Smooth muscle cell (in vitro differentiated cells): ENCODE measurements around the gene HPRT1. TPM values are rescaled to one million over a fixed set of nuclear protein-coding genes. Genes with fewer than 3 reads are reported as not detected.

Experiments used
- DNase-seq: peaks from one replicate; lab custom pipeline; 2025; ENCODE audit not compliant: unreplicated experiment; lab: John Stamatoyannopoulos, UW
- H2AFZ ChIP-seq: fragments of 200-600 bp; sonication (generic); 2 replicates; pipeline ENCODE4 v1.6.0; 2016; ENCODE audit warnings: antibody characterized with exemption, low read depth, mild to moderate bottlenecking
- H3F3A ChIP-seq: fragments of 200-600 bp; sonication (generic); 2 replicates; pipeline ENCODE4 v1.6.0; 2017; ENCODE audit warnings: antibody characterized with exemption, low read depth
- H3K27ac ChIP-seq: fragments of 200-600 bp; sonication (generic); 2 replicates; pipeline ENCODE4 v1.5.1; 2016; ENCODE audit warnings: low read depth, mild to moderate bottlenecking
- H3K27me3 ChIP-seq: fragments of 200-600 bp; sonication (generic); 2 replicates; pipeline ENCODE4 v1.6.1; 2016; ENCODE audit warnings: low read depth, mild to moderate bottlenecking
- H3K36me3 ChIP-seq: fragments of 200-600 bp; sonication (generic); 2 replicates; pipeline ENCODE4 v1.5.1; 2016; ENCODE audit warnings: low read depth
- H3K4me1 ChIP-seq: fragments of 200-600 bp; sonication (generic); 2 replicates; pipeline ENCODE4 v1.5.1; 2016; ENCODE audit warnings: low read depth
- H3K4me2 ChIP-seq: fragments of 200-600 bp; sonication (generic); 2 replicates; pipeline ENCODE4 v1.6.0; 2016; ENCODE audit warnings: mild to moderate bottlenecking
- H3K4me3 ChIP-seq: fragments of 200-600 bp; sonication (generic); 2 replicates; pipeline ENCODE4 v1.5.1; 2016; ENCODE audit warnings: mild to moderate bottlenecking
- H3K79me2 ChIP-seq: fragments of 200-600 bp; sonication (generic); 2 replicates; pipeline ENCODE4 v1.6.0; 2016; ENCODE audit warnings: low read depth, mild to moderate bottlenecking
- H3K9ac ChIP-seq: fragments of 200-600 bp; sonication (generic); 2 replicates; pipeline ENCODE4 v1.6.0; 2016; ENCODE audit warnings: low read depth
- H3K9me3 ChIP-seq: fragments of 200-600 bp; sonication (generic); replicated peaks from 2 replicates; pipeline ENCODE4 v1.5.1; 2016; ENCODE audit warnings: low read depth
- H4K20me1 ChIP-seq: fragments of 200-600 bp; sonication (generic); 2 replicates; pipeline ENCODE4 v1.6.0; 2016; ENCODE audit warnings: low read depth
- WGBS: methylation state at CpG from one replicate; pipeline ENCODE4 v1.1.7; 2016; ENCODE audit warnings: low lambda C conversion rate; 5-methylcytosine and 5-hydroxymethylcytosine counted together
- polyA plus RNA-seq: library from polyadenylated mRNA; unstranded; fragments of >200 nt; fragmentation: Nextera tagmentation; extraction: Ambion mirVana; gene quantifications from 2 replicates; pipeline ENCODE4 v1.2.1, GENCODE V29; 2016
- total RNA-seq: library from RNA; depleted of rRNA; stranded (reverse); fragments of >200 nt; gene quantifications from 2 replicates; pipeline ENCODE4 v1.2.3, GENCODE V29; 2014
- TF ChIP-seq, protein P1 (sequence below): fragments of 200-600 bp; sonication (generic); IDR thresholded peaks from 2 replicates; pipeline ENCODE4 v1.5.1; 2017; ENCODE audit warnings: borderline replicate concordance, mild to moderate bottlenecking, antibody characterized with exemption; ENCODE audit not compliant: insufficient read depth, poor library complexity, severe bottlenecking

The HPRT1 gene
- total and polyA plus RNA-seq, 2 experiments from 2014 or later = 12.6 to 16.2 TPM

DNA sequence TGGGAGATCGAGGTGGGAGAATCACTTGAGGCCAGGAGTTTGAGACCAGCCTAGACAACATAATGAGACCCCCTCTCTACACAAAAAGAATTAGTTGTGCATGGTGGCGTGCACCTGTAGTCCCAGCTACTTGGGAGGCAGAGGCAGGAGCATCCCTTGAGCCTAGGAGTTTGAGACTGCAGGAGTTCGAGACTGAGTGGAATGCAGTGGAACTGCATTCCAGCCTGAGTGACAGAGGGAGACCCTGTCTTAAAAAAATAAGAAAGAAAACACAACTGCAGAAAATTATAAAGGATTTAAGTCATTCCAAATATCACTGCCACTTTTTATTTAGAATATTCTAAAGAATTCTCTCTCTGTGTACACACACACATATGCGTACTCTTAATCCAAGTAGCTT, 18.4 kb downstream of the HPRT1 start:
- Histone ChIP-seq H3K9me3 (no peaks in the 10 kb centered on the region), H3K27ac (no peak overlapping the region), H3K4me1 (no peaks in the 10 kb centered on the region), H3K79me2 (no peaks in the 10 kb centered on the region), H3K4me2 (no peak overlapping the region), H3K36me3 (no peaks in the 10 kb centered on the region), H3K27me3 (no peaks in the 10 kb centered on the region), H3K9ac (no peak overlapping the region), H2AFZ (no peak overlapping the region), H3F3A (no peaks in the 10 kb centered on the region), H4K20me1 (no peaks in the 10 kb centered on the region), H3K4me3 (no peak overlapping the region)
- TF ChIP-seq, protein P1, sequence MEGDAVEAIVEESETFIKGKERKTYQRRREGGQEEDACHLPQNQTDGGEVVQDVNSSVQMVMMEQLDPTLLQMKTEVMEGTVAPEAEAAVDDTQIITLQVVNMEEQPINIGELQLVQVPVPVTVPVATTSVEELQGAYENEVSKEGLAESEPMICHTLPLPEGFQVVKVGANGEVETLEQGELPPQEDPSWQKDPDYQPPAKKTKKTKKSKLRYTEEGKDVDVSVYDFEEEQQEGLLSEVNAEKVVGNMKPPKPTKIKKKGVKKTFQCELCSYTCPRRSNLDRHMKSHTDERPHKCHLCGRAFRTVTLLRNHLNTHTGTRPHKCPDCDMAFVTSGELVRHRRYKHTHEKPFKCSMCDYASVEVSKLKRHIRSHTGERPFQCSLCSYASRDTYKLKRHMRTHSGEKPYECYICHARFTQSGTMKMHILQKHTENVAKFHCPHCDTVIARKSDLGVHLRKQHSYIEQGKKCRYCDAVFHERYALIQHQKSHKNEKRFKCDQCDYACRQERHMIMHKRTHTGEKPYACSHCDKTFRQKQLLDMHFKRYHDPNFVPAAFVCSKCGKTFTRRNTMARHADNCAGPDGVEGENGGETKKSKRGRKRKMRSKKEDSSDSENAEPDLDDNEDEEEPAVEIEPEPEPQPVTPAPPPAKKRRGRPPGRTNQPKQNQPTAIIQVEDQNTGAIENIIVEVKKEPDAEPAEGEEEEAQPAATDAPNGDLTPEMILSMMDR = no peak
- WGBS = 78% methylated on average over 4 of the region's 4 CpGs
- DNase-seq = no peak

DNA sequence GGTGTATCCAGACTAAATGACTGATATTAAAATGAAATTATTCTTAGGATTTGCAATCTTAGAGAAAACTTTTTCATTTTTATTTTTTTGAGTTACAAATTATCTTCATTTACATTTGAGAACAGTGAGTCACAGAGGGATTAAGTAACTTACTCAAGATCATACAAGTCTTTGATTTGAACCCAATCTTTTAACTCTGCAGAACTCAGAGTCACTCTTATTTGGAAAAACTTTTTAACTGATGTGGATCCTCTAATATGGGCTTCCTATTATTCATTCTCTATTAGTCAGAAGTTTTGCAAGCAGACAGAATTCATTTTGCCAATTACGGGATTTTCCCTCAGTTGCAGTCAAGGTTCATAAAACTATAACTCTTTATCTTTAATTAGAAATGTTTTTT, 20.1 kb downstream of the HPRT1 start:
- no peak overlapping the region for H3K9ac ChIP-seq
- H3K4me1 ChIP-seq = no peaks in the 10 kb centered on the region
- no peaks in the 10 kb centered on the region for H3F3A ChIP-seq
- TF ChIP-seq, protein P1 = no peak
- no peaks in the 10 kb centered on the region for H4K20me1 ChIP-seq
- H2AFZ ChIP-seq = no peak overlapping the region
- no peaks in the 10 kb centered on the region for H3K36me3 ChIP-seq
- H3K27me3 ChIP-seq = no peaks in the 10 kb centered on the region
- no peak overlapping the region for H3K4me2 ChIP-seq
- DNase-seq = no peak
- H3K79me2 ChIP-seq = no peaks in the 10 kb centered on the region
- H3K4me3 ChIP-seq = no peak overlapping the region
- no peak overlapping the region for H3K27ac ChIP-seq
- no peaks in the 10 kb centered on the region for H3K9me3 ChIP-seq
- WGBS = 59% methylated on average over 1 of the region's 1 CpG

DNA sequence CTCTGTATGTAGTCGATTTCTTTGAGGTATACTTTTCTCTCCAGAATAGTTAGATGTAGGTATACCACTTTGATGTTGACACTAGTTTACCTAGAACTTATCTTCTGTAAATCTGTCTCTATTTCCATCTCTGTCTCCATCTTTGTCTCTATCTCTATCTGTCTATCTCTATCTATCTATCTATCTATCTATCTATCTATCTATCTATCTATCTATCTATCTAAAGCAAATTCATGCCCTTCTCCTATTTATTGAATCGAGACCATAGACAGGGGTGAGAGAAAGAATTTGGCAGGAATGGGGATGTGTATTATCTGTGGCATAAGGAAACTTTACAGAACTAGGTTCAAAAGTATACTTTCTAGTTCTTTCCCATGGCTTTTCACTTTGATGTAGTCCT, 21.4 kb downstream of the HPRT1 start:
- DNase-seq = no peak
- Histone ChIP-seq H3K27me3 (no peaks in the 10 kb centered on the region), H3K27ac (no peak overlapping the region), H4K20me1 (no peaks in the 10 kb centered on the region), H3K36me3 (no peaks in the 10 kb centered on the region), H3K9me3 (no peaks in the 10 kb centered on the region), H3F3A (no peaks in the 10 kb centered on the region), H3K4me2 (no peak overlapping the region), H3K4me3 (no peak overlapping the region), H3K4me1 (no peaks in the 10 kb centered on the region), H3K9ac (no peak overlapping the region), H2AFZ (no peak overlapping the region), H3K79me2 (no peaks in the 10 kb centered on the region)
- WGBS = 78% methylated on average over 2 of the region's 2 CpGs
- TF ChIP-seq, protein P1 = no peak

DNA sequence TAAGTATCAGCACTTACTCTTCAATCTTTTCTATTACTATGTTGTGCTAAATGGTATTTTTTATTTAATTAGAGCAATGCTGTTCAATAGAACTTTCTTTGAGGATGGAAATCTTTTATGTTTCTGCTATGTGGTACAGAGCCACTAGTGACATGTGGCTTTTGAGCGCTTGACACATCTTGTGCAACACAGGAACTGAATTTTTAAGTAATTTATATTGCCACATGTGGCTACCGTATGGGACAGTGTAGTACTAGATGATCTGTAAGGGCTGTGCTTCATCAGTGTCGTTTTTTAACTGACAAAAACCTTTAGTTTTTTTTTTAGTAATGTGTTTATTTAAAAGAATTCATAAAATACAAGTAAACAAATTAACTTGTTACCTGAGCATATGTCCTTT, 22.4 kb downstream of the HPRT1 start:
- no peak overlapping the region for H3K27ac ChIP-seq
- H2AFZ ChIP-seq = no peak overlapping the region
- no peaks in the 10 kb centered on the region for H3K27me3 ChIP-seq
- H4K20me1 ChIP-seq = no peaks in the 10 kb centered on the region
- WGBS = 54% methylated on average over 3 of the region's 3 CpGs
- no peak for DNase-seq
- H3K9ac ChIP-seq = no peak overlapping the region
- H3F3A ChIP-seq = no peaks in the 10 kb centered on the region
- H3K4me1 ChIP-seq = no peaks in the 10 kb centered on the region
- H3K4me2 ChIP-seq = no peak overlapping the region
- H3K79me2 ChIP-seq = no peaks in the 10 kb centered on the region
- TF ChIP-seq, protein P1 = no peak
- H3K4me3 ChIP-seq = no peak overlapping the region
- no peaks in the 10 kb centered on the region for H3K36me3 ChIP-seq
- H3K9me3 ChIP-seq = no peaks in the 10 kb centered on the region
